Measurements from ENCODE around the gene RBMS1.

GRCh38 chr2:160321006-160321405 lies 172.6 kb downstream of the RBMS1 start:
- TF ChIP-seq POLR2A (IDR thresholded peaks at IDR 0.05) (no peak), CTCF (IDR thresholded peaks at IDR 0.05) (no peak)
